SKM-1 treated with dmso at 0.1 percent for 144 hours (cell line): ENCODE measurements around the gene FAT4.
A peak's percentile ranks its signal among the peaks of the same experiment; 100 is the strongest.

ENCODE experiments used
- DNase-seq: peaks from one replicate; lab custom pipeline; 2025; ENCODE audit not compliant: unreplicated experiment; lab: John Stamatoyannopoulos, UW

The FAT4 gene, protein sequence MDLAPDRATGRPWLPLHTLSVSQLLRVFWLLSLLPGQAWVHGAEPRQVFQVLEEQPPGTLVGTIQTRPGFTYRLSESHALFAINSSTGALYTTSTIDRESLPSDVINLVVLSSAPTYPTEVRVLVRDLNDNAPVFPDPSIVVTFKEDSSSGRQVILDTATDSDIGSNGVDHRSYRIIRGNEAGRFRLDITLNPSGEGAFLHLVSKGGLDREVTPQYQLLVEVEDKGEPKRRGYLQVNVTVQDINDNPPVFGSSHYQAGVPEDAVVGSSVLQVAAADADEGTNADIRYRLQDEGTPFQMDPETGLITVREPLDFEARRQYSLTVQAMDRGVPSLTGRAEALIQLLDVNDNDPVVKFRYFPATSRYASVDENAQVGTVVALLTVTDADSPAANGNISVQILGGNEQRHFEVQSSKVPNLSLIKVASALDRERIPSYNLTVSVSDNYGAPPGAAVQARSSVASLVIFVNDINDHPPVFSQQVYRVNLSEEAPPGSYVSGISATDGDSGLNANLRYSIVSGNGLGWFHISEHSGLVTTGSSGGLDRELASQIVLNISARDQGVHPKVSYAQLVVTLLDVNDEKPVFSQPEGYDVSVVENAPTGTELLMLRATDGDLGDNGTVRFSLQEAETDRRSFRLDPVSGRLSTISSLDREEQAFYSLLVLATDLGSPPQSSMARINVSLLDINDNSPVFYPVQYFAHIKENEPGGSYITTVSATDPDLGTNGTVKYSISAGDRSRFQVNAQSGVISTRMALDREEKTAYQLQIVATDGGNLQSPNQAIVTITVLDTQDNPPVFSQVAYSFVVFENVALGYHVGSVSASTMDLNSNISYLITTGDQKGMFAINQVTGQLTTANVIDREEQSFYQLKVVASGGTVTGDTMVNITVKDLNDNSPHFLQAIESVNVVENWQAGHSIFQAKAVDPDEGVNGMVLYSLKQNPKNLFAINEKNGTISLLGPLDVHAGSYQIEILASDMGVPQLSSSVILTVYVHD (N-terminal part only)

DNA sequence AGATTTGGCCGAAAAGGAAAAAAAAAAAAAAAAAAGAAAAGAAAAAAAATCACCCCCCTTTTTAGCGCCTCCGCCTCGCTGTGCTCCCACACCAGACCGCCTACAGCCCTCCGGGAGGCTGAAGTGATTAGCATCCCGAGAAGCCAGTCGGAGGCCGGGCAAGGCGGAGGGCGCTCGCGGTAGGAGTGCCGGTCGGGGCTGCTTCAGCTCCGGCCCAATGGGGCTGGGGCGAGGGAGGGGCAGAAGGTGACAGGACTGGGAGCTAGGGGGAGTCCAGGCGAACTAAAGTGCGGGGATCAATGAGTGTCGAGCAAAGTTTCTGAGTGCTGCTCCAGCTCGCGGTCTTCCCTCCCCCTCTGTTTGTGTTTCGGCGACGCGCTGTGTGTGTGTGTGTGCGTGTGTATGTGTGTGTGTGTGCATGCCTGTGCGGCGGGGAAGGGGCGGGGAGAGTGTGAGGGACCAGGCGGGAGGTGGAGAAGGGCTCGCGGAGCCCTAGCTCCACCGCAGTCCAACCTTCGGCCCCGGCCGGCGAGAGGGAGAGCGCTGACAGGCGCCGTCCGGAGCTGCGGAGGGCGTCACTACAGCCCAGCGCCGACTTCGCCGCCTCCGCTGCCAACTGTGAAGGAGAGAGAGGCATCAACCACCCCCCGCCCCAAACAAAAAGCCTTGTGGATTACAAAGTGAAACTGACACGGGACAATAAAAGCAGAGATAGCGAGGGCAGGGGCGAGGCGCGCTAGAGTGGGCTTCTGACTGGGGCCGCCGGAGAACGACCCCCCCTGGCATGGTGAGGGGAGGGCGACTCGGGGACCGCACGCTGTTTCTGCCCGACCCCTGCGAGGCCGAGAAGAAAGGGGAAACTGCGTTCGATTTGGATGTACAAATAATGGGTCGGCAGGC, at the start of gene FAT4:
Gene FAT4 (plus strand): TSS at position 280 of the 900 bp plus-strand sequence. CDS start 1,457 bp downstream, outside the sequence.
- peak; percentile 85 for DNase-seq

DNA sequence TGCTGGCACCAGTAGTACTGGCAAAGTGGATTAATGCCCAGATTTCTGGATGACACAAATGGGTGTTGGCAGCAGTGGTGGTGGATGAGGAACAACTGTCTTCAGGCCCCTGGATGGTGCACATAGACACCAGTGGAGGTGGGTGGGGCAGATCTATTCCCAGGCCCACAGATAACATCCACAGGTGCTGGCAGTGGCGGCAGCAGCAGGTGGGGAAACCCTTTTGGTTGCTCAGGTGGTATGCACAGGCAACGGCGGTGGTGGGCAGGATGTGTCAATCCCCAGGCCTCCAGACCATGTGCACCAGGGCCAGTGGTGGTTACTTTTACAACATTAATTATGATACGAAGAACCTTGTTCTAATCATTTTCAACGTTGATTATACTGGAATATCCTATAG, 48.9 kb upstream of the FAT4 start:
- DNase-seq, result no peak

- DNase-seq, result no peak
Measured at GRCh38 chr4:125266901-125267604, 47.7 kb upstream of the FAT4 start.

DNA sequence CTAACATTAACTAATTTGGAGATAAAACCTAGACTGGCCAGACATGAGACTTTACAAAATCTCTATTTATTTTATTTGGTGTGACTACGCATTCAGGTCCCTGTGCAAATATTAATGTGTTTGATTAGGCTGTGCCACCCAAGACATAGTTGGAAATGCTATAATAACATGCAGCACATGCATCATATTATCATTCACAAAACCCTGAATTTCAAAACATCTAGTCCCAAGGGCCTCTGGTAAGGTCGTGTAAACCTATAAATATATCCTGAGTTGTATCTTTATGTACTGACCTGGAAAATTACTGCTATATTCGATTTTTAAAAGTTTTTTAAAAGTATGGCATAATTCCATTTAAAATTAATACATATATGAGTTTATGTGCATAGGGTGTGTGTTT, 47.1 kb upstream of the FAT4 start:
- DNase-seq, result no peak

DNA sequence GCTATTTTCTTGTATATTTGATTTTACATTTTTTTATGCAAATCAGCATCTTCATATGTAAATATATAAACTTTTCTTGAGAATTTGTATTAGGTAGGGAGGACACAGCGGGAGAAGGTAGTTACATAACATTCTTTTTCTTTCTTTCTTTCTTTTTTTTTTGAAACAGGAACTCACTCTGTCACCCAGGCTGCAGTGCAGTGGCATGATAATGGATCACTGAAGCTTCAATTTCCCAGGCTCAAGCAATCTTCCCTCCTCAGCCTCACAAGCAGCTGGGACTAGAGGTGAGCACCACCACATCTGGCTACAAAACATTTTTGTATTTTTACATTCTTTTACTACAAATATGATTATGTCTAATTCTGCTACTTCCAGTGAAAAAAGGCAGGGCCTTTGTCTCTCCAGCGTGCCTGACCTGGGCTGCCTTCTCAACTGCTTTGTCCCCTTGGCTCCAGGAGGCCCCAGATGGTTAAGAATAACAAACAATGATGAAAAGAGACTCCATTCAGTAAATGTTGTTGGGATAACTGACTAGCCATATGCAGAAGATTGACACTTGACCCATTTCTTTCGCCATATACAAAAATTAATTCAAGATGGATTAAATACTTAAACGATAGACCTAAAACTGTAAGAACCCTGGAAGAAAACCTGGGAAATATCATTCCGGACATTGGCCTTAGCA, 46.5 kb upstream of the FAT4 start:
- DNase-seq, result no peak

GRCh38 chr4:125276811-125277210, 37.9 kb upstream of the FAT4 start:
- no peak for DNase-seq

- no peak for DNase-seq
Measured at GRCh38 chr4:125277790-125278189, 37.0 kb upstream of the FAT4 start.

DNA sequence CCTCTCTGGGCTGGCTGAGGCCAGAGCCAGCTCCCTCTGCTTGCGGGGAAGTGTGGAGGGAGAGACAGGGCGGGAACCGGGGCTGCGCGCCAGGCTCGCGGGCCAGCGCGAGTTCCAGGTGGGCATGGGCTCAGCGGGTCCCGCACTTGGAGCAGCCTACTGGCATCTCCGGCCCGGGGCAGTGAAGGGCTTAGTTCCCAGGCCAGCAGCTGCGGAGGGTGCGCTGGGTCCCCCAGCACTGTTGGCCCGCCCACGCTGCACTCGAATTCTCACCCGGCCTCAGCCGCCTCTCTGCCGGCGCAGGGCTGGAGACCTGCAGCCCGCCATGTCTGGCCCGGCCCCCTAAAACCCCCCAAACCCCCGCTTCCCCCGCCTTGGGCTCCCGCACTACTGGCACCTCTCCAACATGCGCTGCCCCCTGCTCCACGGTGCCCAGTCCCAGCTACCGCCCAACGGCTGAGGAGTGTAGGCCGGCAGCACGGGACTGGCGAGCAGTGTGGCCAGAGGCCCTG, 33.8 kb upstream of the FAT4 start:
- no peak for DNase-seq

DNA sequence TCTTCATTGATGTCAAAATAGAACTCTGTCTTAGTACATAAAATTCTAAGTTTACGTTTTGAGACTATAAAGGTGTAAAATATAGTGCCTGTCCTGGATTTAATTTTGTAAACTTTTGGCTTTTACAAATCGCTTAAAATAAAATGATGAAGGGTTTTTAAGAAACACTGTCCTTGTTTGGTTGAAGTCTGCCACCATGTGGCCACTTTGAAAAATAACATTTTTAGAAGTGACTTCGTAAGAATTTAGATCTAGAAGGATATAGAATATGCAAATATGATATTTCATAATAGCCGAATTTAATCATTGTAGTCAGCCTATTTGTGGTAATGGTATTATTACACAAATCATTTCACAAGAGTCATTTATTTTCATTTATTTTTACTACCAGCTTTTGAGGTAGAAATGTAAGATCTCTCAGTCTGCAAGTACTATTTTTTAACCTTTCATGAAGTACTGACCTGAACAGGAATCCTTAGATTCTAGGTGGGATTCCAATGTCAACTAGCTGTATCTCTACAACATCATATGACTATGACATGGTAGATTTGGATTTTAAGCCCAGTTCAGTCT, 31.0 kb upstream of the FAT4 start:
- peak; percentile 50 for DNase-seq

DNA sequence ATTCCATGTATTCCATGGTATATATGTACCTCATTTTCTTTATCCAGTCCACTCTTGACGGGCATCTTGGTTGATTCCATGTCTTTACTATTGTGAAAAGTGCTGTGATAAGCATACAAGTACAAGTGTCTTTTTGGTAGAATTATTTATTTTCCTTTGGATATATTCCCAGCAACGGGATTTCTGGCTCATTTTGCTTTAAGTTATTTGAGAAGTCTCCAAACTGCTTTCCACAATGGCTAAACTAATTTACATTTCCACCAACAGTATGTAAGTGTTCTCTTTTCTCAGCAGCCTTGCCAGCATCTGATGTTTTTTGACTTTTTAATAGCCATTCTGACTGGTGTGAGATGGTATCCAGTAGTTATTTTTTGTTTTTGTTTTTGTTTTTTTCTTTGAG, 17.6 kb upstream of the FAT4 start:
- no peak for DNase-seq

DNA sequence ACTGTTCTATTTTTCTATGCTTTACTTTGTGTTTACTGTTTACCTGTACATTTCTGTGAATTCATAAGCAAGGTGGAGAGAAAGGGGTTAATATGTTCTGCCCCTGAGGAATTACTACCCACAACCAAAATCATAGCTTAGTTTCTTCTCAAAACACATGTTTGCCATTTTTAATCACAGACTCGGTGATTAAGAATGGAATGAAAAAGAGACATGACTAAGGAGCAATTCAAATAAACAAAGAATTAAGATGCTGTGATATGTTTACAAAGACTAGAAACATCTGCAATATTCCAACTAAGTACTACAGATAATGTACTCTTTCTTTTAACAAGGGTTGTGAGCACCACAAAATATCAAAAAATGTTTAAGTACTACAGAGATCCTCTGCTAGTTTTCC, 11.7 kb upstream of the FAT4 start:
- DNase-seq, result no peak

GRCh38 chr4:125303821-125304220, 10.9 kb upstream of the FAT4 start:
- no peak for DNase-seq

DNA sequence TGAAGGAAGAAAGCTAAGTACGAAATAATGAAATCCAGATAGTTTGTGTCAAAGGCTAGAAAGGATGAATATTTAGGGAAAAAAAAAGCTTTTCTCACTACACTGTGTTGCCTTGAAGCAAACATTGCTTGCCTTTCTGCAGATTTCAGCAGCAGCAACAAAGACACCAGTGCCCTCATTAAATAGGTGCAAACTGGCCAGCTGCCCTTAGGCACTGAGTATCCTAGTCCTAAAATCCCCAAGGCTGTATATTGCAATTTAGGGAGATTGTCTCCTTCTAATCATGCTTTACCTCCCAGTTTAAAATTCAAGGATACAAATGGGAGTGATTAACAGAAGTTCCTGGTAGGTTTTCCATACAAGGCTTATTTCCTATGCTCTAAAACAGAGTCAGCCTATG, 8.6 kb upstream of the FAT4 start:
- DNase-seq, result no peak

DNA sequence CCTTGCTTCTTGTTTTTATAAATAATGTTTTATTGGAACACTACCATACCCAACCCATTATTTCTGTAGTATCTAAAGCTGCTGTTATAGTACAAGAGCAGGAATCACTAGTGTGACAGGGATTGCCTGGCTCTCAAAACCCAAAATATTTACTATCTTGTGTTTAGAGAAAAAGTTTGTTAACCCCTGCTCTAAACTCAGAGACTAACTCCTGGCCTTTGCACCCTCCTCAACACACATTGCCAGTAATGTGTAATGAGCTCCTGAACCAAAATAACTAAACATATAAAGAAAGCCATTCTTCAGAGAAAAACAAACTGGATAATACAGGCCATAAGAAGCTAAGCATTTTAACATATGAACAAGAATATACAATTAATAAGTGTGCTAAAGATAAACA, 8.2 kb upstream of the FAT4 start:
- no peak for DNase-seq

DNA sequence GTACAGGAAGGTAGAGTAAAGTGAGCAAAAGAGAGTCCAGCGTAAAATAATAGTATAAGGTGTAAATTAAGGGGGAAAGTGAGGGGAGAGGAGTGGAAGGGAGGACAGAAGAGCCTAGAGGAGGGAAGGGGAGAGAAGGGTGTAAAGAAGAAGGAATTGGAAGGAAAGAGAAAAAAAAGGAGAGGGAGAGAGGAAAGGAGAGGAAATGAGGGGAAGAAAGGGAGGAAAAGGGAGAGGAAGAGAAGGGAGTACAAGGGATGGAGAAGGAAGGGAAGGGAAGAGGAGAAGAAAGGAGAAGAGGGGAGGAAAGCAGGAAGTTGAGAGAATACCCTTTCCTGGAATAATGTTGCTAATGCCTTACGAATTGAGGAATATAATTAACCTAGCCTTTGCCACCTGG, 3.3 kb upstream of the FAT4 start:
- DNase-seq, result no peak

GRCh38 chr4:125313497-125313896, 1.3 kb upstream of the FAT4 start:
- peak; percentile 76 for DNase-seq

- no peak for DNase-seq
Measured at GRCh38 chr4:125313989-125314667, 627 bp upstream of the FAT4 start.

DNA sequence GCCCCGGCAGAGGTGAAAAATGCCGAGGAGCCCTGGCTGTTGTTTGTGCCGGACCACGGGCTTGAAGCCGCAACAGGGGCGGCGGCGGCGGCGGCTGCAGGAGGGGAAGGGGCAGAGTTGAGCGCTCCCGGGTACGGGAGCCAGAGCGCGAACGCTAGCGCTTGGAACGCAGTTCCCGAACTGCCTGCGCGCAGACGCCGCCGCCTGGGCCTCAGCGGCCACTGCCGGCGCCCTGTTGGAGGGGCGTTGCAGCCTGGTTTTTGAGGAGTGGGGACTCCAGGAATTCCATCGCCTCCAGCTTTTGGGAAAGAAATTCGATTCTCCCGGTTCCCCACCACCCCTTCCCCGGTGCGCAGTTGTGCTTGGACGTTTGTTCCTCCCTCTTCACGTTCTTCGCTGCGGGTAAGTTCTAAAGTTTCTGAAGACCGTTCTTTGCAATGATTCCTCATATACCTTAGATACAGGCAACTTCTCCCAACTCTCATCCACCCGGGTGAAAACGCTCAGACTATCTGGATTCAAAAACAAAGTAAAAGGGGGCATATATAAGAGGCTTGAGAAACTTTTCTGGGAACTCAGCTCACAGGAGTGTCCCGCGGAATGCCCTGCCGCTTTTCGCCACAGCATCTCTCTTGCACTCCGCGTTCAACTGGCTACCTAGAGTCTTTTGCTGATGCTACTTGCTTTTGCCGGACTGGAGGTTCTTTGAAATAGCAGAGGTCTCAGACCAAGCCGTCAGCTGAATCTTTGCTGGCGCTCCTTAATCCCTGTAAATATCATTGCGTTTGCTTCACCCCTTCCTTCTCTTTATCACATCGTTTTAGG, 1.0 kb downstream of the FAT4 start:
- DNase-seq, result no peak
